ENCODE results near the gene NPW. TPM values are rescaled to one million over a fixed set of nuclear protein-coding genes. Genes with fewer than 3 reads are reported as not detected.

NPW gene
- not detected for total RNA-seq

DNA sequence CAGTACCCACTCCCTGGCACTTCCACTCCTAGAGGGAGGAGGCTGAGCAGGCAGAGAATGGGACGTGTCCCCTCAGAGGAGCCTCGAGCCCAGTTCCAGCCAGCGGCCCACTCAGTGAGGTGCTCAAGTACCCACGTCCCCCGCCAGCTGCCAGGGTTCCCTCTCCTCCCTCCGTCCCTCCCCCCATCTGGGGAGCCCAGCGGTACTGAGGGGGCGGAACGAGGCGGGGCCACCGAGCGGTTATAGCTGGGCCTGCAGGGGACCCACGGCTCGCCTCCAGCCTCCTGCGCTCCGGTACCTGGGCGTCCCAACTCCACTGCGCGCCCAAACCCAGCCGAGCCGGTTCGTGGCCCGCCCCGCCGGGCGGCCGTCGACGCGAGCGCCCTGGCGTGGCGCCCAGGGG, at the start of gene NPW:
Gene NPW, plus strand, starts transcription at position 268 of the 403 bp plus-strand sequence.

DNA sequence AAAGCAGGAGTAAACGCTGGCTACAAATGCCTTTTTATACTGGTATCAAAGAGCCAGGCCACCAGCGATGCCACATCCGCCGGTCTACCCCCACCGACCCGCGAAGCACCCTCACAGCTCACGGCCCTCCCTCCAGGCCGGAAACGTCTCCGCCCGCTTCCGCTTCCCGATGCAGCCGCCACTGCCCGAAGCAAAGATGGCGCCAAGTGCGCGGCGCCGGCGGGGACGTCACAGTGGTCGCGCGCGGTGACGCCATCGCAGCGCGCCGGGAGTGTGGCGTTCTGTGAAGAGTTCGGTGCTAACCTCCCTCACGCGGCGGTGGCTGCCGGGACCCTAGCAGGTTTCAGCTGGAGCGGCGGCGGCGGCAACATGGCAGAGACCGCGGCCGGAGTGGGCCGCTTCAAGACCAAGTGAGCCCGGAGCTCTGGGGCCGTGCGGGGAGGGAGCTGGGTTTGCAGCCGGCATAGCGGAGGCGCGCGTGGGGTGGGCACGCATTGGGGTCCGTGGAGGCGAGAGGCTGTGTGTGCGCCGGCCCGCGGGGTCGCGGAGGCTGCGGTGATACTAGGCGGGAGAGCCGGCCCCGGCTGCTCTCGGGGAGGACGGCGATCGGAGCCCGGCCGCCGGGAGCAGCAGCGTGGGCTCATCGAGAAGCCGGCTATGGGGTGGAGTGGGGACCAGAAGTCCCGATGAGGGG, 47.6 kb upstream of the NPW start, which contains the start of gene TBL3:
Gene TBL3, plus strand, starts transcription at position 258 of the 694 bp plus-strand sequence. Its CDS starts 112 bp downstream, at position 370.

DNA sequence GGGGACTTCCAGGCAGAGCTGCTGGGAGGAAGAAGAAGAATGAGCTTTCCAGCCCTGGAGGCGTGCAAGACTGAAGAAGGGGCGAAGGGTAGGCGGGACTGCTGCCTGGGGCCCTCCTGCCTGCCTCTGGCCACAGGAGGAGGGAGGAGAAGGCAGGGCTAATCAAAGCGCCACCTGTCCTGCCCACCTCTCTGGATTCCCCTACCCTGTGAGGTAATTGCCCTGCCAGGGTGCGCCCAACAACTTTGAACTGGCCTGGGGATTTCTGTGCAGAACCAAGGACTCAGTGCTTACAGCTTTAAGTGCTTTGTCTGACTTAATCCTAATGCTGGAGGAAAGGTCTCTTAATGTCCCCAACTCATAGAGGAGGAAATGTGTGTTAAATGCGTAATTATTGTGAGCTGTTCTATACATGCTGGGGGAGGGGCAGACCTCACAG, 38.2 kb upstream of the NPW start, which contains the start of gene NOXO1:
Gene NOXO1, minus strand, starts transcription at position 72 of the 439 bp plus-strand sequence. CDS start 290 bp downstream, outside the sequence.

GRCh38 chr16:1983544-1984346, 35.8 kb upstream of the NPW start, which contains the start of gene GFER:
GFER (plus strand) TSS chr16:1984193; CDS start chr16:1984219, 26 bp downstream.

DNA sequence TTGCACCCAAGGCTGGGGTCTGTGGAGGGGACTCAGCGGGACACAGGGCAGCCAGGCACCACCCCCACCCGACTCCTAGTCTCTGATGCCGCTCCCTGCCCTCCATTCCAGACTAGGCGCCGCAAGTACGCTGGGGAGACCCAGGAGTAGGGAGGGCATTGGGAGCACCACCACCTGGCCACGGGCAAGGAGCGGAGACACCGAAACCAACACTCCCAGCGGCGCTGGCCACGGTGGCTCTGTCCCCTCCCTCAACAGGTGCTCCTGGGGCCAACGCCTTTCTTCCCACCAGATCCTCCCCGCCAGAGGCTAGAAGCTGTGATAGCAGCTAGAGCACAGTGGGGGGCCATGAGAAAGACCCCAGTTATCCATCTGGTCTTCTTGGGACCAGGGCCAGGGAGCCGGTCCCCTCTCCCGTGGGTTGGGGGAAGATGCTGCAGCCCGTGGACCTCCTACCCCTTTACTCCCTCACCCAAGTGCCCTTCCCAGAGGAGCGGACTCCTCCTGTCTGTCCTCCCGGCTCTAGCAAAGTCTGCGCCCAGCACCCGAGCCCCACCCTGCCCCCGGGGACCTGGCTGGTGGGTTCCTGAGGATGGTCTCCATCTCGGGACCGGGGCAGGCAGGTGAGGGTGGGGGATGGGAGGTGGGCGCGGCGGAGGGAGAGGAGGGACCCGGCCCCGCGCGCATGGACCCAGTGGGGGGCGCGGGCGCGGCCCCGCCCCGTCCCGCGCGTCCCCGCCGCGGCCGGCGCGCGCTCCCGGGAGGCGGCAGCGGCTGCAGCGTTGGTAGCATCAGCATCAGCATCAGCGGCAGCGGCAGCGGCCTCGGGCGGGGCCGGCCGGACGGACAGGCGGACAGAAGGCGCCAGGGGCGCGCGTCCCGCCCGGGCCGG, 30.1 kb upstream of the NPW start, which contains the start of gene SYNGR3:
Gene SYNGR3, plus strand, starts transcription at position 762 of the 892 bp plus-strand sequence. CDS start 133 bp downstream, outside the sequence.

GRCh38 chr16:2009791-2010510, 9.6 kb upstream of the NPW start, which contains the start of gene ZNF598:
ZNF598 (minus strand) TSS chr16:2009821.

GRCh38 chr16:2026461-2027023, 7.0 kb downstream of the NPW start, which contains the start of gene NHERF2:
NHERF2 (plus strand) TSS chr16:2026902; CDS start chr16:2027006, 104 bp downstream.

DNA sequence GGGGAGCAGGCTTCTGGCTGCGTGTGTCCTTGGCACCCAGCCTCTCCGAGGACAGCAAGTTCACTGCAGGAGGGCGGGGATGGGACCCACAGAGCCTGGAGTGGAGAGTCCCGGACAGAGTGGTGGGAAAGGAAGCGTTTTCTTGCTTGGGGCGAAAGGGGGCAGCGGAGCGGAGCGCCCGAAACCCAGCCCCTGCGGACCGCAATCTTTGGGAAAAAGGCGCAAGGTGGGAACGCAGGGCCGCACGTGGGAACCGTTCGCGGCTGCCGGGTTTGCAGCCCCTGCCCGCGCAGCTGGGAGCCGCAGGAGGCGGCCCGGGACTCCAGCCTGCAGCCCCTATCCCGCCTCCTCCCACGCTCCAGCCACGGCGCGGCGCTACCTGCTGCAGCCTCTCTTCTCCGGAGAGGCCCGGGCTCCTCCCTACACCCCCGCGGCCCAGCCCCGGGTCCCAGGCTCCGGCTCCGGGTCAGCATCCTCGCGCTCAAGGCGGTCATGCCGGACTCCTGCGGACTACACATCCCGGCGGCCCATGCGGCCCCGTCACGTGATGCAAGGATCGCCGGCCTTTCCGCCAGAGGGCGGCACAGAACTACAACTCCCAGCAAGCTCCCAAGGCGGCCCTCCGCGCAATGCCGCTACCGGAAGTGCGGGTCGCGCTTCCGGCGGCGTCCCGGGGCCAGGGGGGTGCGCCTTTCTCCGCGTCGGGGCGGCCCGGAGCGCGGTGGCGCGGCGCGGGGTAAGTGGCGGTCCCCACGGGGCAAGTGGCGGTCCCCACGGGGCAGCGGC, 27.9 kb downstream of the NPW start, which contains the start of the genes NTHL1 and TSC2:
Gene NTHL1, minus strand, starts transcription at position 505 of the 786 bp plus-strand sequence. Its CDS starts 11 bp downstream, at position 494.
Gene TSC2, plus strand, starts transcription at position 656 of the 786 bp plus-strand sequence. CDS start 631 bp downstream, outside the sequence.

Small RNA genes lying within 50 kb of the gene (small RNA-seq; reads per million reads assigned to genes)
- not detected for gene AC005363.2
- not detected for gene RN7SL219P

Other genes starting within 250 kb of the NPW start
- 23.8 TPM for gene NME3, start 248.2 kb upstream of the NPW start, total RNA-seq
- 12.0 TPM for gene EME2, start 247.0 kb upstream of the NPW start, total RNA-seq
- 34.4 TPM for gene MRPS34, start 246.7 kb upstream of the NPW start, total RNA-seq
- 44.5 TPM for gene SPSB3, start 237.2 kb upstream of the NPW start, total RNA-seq
- 36.2 TPM for gene NUBP2, start 236.8 kb upstream of the NPW start, total RNA-seq
- gene IGFALS, start 226.1 kb upstream of the NPW start, total RNA-seq: not detected
- 67.4 TPM for gene HAGH, start 193.0 kb upstream of the NPW start, total RNA-seq
- gene FAHD1, start 192.6 kb upstream of the NPW start, total RNA-seq: 44.3 TPM
- 1.8 TPM for gene MEIOB, start 147.6 kb upstream of the NPW start, total RNA-seq
- gene HS3ST6, start 101.4 kb upstream of the NPW start, total RNA-seq: not detected
- 6.7 TPM for gene MSRB1, start 76.6 kb upstream of the NPW start, total RNA-seq
- not detected for gene RPL3L, start 65.1 kb upstream of the NPW start, total RNA-seq
- 93.0 TPM for gene NDUFB10, start 60.2 kb upstream of the NPW start, total RNA-seq
- gene RPS2, start 55.0 kb upstream of the NPW start, total RNA-seq: 1,359 TPM
- gene RNF151, start 52.9 kb upstream of the NPW start, total RNA-seq: not detected
- 13.1 TPM for gene TBL3, start 47.7 kb upstream of the NPW start, total RNA-seq
- 1.2 TPM for gene NOXO1, start 38.3 kb upstream of the NPW start, total RNA-seq
- gene GFER, start 35.6 kb upstream of the NPW start, total RNA-seq: 14.1 TPM
- gene SYNGR3, start 29.8 kb upstream of the NPW start, total RNA-seq: 112 TPM
- 7.8 TPM for gene ZNF598, start 10.0 kb upstream of the NPW start, total RNA-seq
- gene NHERF2, start 7.1 kb downstream of the NPW start, total RNA-seq: 23.5 TPM
- gene NTHL1, start 28.0 kb downstream of the NPW start, total RNA-seq: 26.8 TPM
- 70.4 TPM for gene TSC2, start 28.2 kb downstream of the NPW start, total RNA-seq
- 78.2 TPM for gene PKD1, start 116.1 kb downstream of the NPW start, total RNA-seq
- gene RAB26, start 128.8 kb downstream of the NPW start, total RNA-seq: 8.1 TPM
- 23.5 TPM for gene TRAF7, start 136.0 kb downstream of the NPW start, total RNA-seq
- 41.3 TPM for gene CASKIN1, start 176.8 kb downstream of the NPW start, total RNA-seq
- 11.3 TPM for gene MLST8, start 185.7 kb downstream of the NPW start, total RNA-seq
- 6.2 TPM for gene BRICD5, start 191.1 kb downstream of the NPW start, total RNA-seq
- gene PGP, start 195.1 kb downstream of the NPW start, total RNA-seq: 17.5 TPM
- 21.7 TPM for gene E4F1, start 203.8 kb downstream of the NPW start, total RNA-seq
- gene DNASE1L2, start 216.7 kb downstream of the NPW start, total RNA-seq: 2.8 TPM
- gene ECI1, start 231.8 kb downstream of the NPW start, total RNA-seq: 17.5 TPM
- 103 TPM for gene RNPS1, start 248.3 kb downstream of the NPW start, total RNA-seq

All from diencephalon (tissue), 1 donor.